Stimulated activated memory B cell treated with anti-CD40 and anti-IgM and Interleukin-4, amounts not matched to agents 10 μg/mL and 1 μg/mL and 100 μg/mL, for 72 hours (primary cell): ENCODE results near the gene PEX6.
"Not testable (repeated sequence)": the region's sequence is repeated elsewhere in the genome, so short reads cannot be mapped to it uniquely, and the experiment has no call there.

Source experiments
- ATAC-seq: fragments of 150-1000 bp; cut with Tn5 transposase; 2 replicates; pipeline ENCODE4 v1.10.0; 2021
- H3K27ac Mint-ChIP-seq: one replicate; pipeline ENCODE4 v1.8.0; 2022; ENCODE audit warnings: mild to moderate bottlenecking, mixed read lengths
- H3K27me3 Mint-ChIP-seq: one replicate; pipeline ENCODE4 v1.8.0; 2022; ENCODE audit warnings: mixed read lengths
- H3K36me3 Mint-ChIP-seq: one replicate; pipeline ENCODE4 v1.8.0; 2022; ENCODE audit warnings: mixed read lengths
- H3K4me1 Mint-ChIP-seq: one replicate; pipeline ENCODE4 v1.8.0; 2022; ENCODE audit warnings: mixed read lengths
- H3K4me3 Mint-ChIP-seq: one replicate; pipeline ENCODE4 v1.8.0; 2022; ENCODE audit warnings: mild to moderate bottlenecking, moderate library complexity, mixed read lengths
- H3K9me3 Mint-ChIP-seq: one replicate; pipeline ENCODE4 v1.8.0; 2022; ENCODE audit warnings: mixed read lengths

Gene PEX6

DNA sequence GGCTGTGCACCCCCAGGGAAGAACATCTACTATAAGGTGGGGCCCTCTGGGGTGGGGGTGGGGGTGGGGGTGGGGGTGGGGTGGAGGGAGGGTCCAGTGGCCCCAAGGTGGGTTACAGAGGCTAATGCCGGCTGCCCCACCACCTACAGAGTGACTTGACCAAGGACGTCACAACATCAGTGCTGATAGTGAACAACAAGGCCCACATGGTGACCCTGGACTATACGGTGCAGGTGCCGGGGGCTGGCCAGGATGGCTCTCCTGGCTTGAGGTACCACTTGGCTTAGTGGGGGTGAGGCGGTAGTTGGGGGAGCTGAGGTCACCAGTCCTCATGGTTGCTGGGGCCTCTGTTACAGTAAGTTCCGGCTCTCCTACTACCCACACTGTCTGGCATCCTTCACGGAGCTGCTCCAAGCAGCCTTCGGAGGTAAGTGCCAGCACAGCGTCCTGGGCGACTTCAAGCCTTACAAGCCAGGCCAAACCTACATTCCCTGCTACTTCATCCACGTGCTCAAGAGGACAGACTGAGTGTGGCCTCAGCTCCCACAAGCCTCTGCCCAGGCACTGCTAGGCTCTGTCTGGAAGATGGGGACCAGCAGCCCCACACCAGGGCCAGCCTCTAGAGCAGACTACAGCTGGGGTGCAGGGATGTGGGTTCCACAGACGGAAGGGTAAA is 15.7 kb downstream of the PEX6 start:
- Mint-ChIP-seq H3K4me1 (peaks cover 22% of the 10 kb centered on the region), H3K36me3 (peaks cover 55% of the 10 kb centered on the region), H3K4me3 (no peak overlapping the region), H3K27ac (no peak overlapping the region), H3K27me3 (no peaks in the 10 kb centered on the region), H3K9me3 (no peaks in the 10 kb centered on the region)
- no peak for ATAC-seq

DNA sequence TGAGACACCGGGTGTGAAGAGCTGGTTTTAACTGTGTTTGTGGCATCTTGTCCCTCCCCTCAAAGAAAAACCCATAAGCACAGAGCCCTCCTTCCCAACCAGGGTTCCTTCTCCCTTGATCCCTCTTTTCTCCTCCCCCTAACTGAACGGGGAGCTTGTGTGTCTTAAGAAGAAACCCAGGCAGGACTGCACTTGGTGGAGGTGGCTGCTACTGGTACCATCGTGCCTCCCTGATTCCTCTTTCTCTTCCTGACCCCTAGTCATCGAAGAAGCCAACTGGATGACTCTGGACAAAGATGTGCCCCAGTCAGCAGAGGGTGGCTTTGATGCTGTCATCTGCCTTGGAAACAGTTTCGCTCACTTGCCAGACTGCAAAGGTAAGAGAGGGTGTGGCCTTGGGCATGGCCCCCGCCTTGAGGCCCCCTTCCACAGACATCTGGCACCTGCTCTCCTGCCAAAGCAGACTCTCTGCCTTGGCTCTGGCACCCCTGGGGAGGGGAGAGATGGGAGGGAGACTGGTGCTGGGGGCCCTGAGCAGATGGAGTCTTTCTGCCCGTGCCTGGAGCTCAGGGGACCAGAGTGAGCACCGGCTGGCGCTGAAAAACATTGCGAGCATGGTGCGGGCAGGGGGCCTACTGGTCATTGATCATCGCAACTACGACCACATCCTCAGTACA is 16.3 kb downstream of the PEX6 start:
- H3K4me1 Mint-ChIP-seq = peaks cover 22% of the 10 kb centered on the region
- H3K36me3 Mint-ChIP-seq = peaks cover 48% of the 10 kb centered on the region
- H3K27me3 Mint-ChIP-seq = no peaks in the 10 kb centered on the region
- H3K9me3 Mint-ChIP-seq = no peaks in the 10 kb centered on the region
- ATAC-seq = no peak
- H3K4me3 Mint-ChIP-seq = no peak overlapping the region
- no peak overlapping the region for H3K27ac Mint-ChIP-seq

DNA sequence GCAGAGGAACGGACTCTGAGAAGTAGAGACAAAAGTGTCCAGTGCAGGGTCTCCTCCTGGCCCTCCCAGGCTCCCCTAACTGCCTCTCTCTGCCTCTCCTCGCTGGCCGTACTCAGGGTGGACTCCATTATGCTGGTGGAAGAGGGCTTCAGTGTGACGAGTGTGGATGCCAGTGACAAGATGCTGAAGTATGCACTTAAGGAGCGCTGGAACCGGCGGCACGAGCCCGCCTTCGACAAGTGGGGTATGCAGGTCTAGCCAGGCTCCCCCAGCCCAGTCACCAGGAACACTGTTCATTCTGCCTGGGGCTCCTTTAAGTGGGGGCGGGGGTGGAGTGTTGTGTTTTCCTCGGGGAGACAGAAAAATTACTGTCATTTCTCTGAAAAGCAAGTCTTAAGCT is 16.9 kb downstream of the PEX6 start:
- Mint-ChIP-seq H3K4me3 (no peak overlapping the region), H3K27me3 (no peaks in the 10 kb centered on the region)

DNA sequence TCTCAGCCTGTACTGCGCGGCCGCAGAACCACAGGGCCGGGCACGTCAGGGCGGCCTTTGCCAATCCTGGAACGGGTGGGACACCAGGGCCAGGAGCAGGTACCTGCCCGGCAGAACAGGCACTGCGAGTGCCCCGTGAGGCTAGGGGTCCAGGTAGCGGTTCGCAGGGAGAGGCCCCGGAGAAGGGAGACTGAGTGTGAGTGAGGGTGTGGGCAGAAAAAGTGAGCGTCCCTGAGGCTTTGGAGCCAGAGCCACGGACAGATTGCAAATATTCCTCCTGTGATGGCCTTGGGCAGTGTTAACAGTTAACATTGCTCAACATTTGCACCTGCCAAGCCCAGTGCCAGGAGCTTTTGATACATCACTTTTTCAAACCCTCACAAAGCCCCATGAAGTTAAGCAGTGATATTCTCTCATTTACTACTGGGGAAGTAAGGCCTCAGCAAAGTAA is 17.9 kb downstream of the PEX6 start:
- H3K27me3 Mint-ChIP-seq = no peaks in the 10 kb centered on the region
- peaks cover 22% of the 10 kb centered on the region for H3K4me1 Mint-ChIP-seq
- no peak for ATAC-seq
- no peaks in the 10 kb centered on the region for H3K9me3 Mint-ChIP-seq
- peak overlapping the region; percentile 43 for H3K27ac Mint-ChIP-seq
- peaks cover 34% of the 10 kb centered on the region for H3K36me3 Mint-ChIP-seq
- H3K4me3 Mint-ChIP-seq = peak overlapping the region; percentile 80

More for the DNA sequence above, 16.9 kb downstream of the PEX6 start:
- no peak for ATAC-seq
- H3K27ac Mint-ChIP-seq = no peak overlapping the region
- H3K36me3 Mint-ChIP-seq = peaks cover 42% of the 10 kb centered on the region
- H3K9me3 Mint-ChIP-seq = no peaks in the 10 kb centered on the region
- peaks cover 22% of the 10 kb centered on the region for H3K4me1 Mint-ChIP-seq

DNA sequence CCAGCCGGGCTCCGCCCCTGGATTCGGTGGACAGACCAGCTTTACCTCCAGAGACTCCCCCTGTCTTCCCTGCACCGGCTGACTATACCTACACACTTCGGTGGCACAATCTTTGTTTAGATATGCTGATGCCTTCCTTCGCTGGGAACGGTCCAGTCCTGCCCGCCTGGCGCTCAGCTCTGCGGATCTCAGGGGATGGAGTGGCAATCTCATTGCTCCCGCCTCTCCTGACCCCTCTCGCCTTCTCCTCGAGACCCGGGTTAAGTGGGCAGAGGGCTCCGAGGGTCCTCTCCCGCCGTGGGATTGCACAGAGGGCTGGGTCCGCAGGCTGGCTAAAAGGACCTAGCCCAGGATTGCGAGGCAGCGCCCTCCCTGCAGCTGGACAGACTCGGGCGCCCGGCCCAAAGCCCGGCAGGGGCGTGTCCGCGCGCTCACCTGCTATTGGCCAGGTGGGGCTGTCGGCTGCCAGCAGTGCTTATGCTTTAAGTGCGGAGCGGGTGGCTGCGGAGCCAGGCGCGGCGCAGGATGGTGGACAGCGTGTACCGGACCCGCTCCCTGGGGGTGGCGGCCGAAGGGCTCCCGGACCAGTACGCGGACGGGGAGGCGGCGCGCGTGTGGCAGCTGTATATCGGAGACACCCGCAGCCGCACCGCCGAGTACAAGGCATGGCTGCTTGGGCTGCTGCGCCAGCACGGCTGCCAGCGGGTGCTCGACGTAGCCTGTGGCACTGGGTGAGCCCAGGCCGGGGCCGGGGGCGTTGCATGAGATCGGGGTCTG is 18.6 kb downstream of the PEX6 start, which contains the start of gene GNMT:
TSS of gene GNMT (plus strand) at position 512 of the 777 bp plus-strand sequence. CDS start at position 526, 14 bp downstream.
- Mint-ChIP-seq H3K4me3 (peak within 1 kb of the TSS; percentile 80), H3K36me3 (peaks cover 28% of the 10 kb centered on the region), H3K9me3 (no peaks in the 10 kb centered on the region), H3K4me1 (peaks cover 22% of the 10 kb centered on the region), H3K27me3 (no peaks in the 10 kb centered on the region), H3K27ac (peak within 1 kb of the TSS; percentile 43)
- peak; percentile 73 for ATAC-seq

DNA sequence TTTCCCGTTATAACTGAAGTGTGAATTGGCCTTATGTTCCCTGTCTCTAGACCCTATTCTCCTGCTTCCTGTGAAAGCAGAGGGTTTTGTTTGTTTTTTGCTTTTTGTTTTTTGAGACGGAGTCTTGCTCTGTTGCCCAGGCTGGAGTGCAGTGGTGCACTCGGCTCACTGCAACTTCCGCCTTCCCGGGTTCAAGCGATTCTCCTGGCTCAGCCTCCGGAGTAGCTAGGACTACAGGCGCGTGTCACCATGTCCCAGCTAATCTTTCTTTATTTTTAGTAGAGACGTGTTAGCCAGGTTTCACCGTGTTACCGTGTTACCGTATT is 19.1 kb downstream of the PEX6 start:
- Mint-ChIP-seq H3K36me3 (peaks cover 24% of the 10 kb centered on the region), H3K4me1 (peaks cover 22% of the 10 kb centered on the region), H3K9me3 (no peaks in the 10 kb centered on the region), H3K27me3 (no peaks in the 10 kb centered on the region), H3K4me3 (peak overlapping the region; percentile 80), H3K27ac (peak overlapping the region; percentile 43)
- ATAC-seq = no peak

DNA sequence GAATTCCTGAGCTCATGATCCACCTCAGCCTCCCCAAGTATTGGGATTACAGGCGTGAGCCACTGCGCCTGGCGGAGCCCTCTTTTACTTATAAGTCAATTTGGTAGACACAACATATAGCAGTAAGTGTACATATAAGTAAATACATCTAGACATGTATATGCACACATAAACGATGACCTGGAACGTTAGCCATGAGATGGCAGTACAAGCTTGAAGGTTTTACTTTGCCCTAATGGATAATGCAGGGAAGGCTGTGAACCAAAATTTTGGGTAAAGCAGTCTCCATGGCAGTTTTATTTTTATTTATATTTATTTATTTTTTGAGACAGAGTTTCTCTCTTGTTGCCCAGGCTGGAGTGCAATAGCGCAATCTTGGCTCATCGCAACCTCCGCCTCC is 20.9 kb downstream of the PEX6 start:
- no peak overlapping the region for H3K27ac Mint-ChIP-seq
- H3K4me3 Mint-ChIP-seq = no peak overlapping the region
- peaks cover 22% of the 10 kb centered on the region for H3K4me1 Mint-ChIP-seq
- ATAC-seq = no peak
- H3K27me3 Mint-ChIP-seq = no peaks in the 10 kb centered on the region
- H3K9me3 Mint-ChIP-seq = no peaks in the 10 kb centered on the region
- peaks cover 12% of the 10 kb centered on the region for H3K36me3 Mint-ChIP-seq

DNA sequence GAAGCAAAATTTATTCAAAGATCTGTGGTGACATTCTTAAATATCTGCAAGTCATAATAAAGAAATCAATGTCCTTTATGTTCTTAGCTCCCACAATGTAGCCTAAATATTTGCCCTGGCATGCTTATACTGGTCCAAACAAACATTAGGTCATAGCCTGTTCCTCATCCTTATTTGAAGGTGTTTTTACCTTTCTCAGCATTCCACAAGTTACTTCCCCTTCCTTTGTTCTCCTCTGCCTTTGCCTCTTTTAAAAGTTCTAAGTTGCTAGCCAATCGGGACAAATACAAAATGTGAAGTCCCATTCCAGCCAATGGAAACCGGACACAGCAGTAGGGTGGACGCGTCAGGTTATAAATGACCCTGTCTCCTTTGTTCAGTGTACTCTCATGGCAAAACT is 24.6 kb downstream of the PEX6 start:
- H3K9me3 Mint-ChIP-seq, H3K27me3 Mint-ChIP-seq, H3K27ac Mint-ChIP-seq, H3K4me3 Mint-ChIP-seq, H3K4me1 Mint-ChIP-seq, ATAC-seq, H3K36me3 Mint-ChIP-seq: not testable (repeated sequence)

DNA sequence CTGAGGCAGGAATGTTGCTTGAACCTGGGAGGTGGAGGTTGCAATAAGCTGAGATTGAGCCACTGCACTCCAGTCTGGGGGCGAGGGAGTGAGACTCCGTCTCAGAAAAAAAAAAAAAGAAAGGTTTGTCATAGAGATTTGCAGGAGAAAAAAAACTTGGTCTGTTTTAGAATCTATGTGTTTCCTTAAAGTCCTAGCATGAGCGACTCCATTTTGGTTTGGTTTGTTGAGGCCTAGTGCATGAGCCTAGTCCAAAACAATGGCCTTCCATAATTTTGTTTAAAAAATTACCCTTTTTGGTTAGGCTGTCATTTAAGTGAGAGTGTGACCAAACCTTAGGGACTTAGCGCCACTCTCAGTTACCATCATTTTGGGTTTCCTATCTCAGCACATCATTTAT is 26.6 kb downstream of the PEX6 start:
- ATAC-seq = no peak
- peaks cover 7% of the 10 kb centered on the region for H3K36me3 Mint-ChIP-seq
- no peak overlapping the region for H3K27ac Mint-ChIP-seq
- H3K4me1 Mint-ChIP-seq = no peaks in the 10 kb centered on the region
- no peak overlapping the region for H3K4me3 Mint-ChIP-seq
- no peaks in the 10 kb centered on the region for H3K27me3 Mint-ChIP-seq
- H3K9me3 Mint-ChIP-seq = no peaks in the 10 kb centered on the region

DNA sequence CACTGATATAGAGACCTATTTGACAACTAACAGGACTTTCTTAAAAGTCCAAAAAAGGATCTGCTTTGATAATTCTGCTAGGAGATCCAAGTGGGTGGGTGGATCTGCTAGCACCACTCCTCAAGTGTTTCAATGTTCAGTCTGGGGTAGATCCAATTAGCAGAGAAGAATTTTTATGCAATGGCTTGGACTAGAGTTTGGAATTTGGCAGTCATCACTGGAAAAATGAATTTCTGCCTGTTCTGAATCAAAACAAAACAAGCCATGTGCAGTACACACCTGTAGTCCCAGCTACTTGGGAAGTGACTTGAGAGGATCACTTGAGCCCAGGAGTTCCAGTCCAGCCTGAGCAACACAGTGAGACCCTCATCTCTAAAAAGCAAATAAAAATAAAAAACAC is 31.0 kb downstream of the PEX6 start:
- no peaks in the 10 kb centered on the region for H3K9me3 Mint-ChIP-seq
- no peak for ATAC-seq

DNA sequence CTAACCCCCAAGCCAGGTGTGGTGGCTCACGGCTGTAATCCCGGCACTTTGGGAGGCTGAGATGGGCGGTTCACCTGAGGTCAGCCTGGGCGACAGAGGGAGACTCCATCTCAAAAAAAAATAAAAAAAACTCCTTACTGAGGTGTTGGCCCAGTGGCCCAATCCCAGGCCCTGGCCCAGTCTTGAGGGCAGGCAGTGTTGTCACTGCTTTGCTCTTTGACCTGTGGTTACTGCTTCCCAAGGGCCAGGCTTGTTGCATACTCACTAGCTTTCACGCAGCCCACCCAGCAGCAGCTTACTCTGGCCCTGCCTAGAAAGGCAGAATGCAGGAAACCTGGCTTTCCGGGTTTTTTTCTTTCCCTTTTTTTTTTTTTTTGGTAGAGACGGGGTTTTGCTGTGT is 36.5 kb downstream of the PEX6 start:
- peaks cover 15% of the 10 kb centered on the region for H3K4me1 Mint-ChIP-seq
- no peak overlapping the region for H3K27ac Mint-ChIP-seq
- H3K36me3 Mint-ChIP-seq = peaks cover 53% of the 10 kb centered on the region
- no peaks in the 10 kb centered on the region for H3K9me3 Mint-ChIP-seq
- H3K27me3 Mint-ChIP-seq = no peaks in the 10 kb centered on the region
- H3K4me3 Mint-ChIP-seq = no peak overlapping the region
- ATAC-seq = no peak

More for the DNA sequence above, 31.0 kb downstream of the PEX6 start:
- H3K36me3 Mint-ChIP-seq = peaks cover 15% of the 10 kb centered on the region
- no peak overlapping the region for H3K27ac Mint-ChIP-seq
- no peaks in the 10 kb centered on the region for H3K4me1 Mint-ChIP-seq
- H3K27me3 Mint-ChIP-seq = no peaks in the 10 kb centered on the region
- no peak overlapping the region for H3K4me3 Mint-ChIP-seq

DNA sequence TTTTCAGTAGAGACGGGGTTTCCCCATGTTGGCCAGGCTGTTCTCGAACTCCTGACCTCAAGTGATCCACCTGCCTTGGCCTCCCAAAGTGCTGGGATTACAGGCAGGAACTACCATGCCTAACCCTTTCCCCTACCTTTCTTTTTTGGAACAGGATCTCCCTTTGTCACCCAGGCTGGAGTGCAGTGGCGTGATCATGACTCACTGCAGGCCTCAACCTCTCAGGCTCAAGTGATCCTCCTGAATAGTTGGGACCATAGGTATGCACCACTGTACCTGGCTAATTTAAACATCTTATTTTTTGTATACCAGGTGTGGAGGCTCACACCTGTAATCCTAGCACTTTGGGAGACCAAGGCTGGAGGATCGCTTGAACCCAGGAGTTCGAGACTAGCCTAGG is 37.6 kb downstream of the PEX6 start:
- Mint-ChIP-seq H3K4me1 (peaks cover 24% of the 10 kb centered on the region), H3K27ac (peak overlapping the region; percentile 27), H3K36me3 (peaks cover 61% of the 10 kb centered on the region)
- not testable (repeated sequence) for ATAC-seq, H3K4me3 Mint-ChIP-seq, H3K9me3 Mint-ChIP-seq, H3K27me3 Mint-ChIP-seq

DNA sequence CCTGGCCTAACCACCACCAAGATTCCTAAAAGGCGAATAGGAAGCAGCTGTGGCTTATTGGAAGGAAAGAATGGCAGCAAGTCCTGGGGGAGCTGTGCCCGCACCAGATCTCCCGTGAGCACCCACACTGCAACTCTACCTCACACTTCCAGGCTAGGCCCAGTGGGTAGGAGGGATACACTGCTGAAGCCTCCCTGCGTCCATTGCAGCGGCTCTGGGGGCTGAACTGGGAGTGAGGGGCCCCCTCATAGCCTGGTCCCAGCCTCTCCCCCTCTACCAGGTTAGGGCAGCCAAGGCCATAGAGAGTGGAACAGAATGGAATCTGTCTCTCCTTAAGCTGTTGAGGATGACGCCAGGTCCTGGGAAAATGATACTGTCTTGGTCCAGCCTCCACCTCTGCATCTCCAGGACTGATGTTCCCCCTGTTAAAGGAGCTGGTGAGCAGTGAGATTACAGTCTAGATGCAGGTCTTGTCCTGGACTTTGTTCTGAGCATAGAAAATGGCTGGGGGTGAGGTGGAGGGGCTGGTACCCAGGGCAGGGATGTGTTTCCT is 38.4 kb downstream of the PEX6 start:
- H3K27me3 Mint-ChIP-seq = no peaks in the 10 kb centered on the region
- H3K4me1 Mint-ChIP-seq = peaks cover 32% of the 10 kb centered on the region
- peak overlapping the region; percentile 27 for H3K27ac Mint-ChIP-seq
- no peak overlapping the region for H3K4me3 Mint-ChIP-seq
- H3K36me3 Mint-ChIP-seq = peaks cover 61% of the 10 kb centered on the region
- no peak for ATAC-seq
- no peaks in the 10 kb centered on the region for H3K9me3 Mint-ChIP-seq

DNA sequence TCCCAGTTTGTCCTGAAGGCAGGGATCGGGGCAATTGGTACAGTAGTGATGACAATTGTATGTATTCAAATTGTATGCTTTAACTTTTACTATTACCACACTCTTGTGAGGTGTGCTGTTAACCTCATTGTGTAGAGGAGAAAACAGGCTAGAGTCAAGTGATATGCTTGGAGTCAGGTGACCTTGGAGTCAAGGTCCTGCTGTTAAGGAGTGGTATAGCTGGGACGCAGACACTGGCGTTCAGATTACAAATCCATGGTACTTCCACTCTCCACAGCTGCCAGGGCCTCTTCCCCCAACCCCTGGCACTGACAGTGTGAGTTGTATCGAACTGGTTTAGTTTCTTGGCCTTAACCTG is 39.2 kb downstream of the PEX6 start:
- Mint-ChIP-seq H3K4me1 (peaks cover 40% of the 10 kb centered on the region), H3K27ac (peak overlapping the region; percentile 5), H3K27me3 (no peaks in the 10 kb centered on the region), H3K4me3 (no peak overlapping the region), H3K36me3 (peaks cover 68% of the 10 kb centered on the region), H3K9me3 (no peaks in the 10 kb centered on the region)
- ATAC-seq = no peak

DNA sequence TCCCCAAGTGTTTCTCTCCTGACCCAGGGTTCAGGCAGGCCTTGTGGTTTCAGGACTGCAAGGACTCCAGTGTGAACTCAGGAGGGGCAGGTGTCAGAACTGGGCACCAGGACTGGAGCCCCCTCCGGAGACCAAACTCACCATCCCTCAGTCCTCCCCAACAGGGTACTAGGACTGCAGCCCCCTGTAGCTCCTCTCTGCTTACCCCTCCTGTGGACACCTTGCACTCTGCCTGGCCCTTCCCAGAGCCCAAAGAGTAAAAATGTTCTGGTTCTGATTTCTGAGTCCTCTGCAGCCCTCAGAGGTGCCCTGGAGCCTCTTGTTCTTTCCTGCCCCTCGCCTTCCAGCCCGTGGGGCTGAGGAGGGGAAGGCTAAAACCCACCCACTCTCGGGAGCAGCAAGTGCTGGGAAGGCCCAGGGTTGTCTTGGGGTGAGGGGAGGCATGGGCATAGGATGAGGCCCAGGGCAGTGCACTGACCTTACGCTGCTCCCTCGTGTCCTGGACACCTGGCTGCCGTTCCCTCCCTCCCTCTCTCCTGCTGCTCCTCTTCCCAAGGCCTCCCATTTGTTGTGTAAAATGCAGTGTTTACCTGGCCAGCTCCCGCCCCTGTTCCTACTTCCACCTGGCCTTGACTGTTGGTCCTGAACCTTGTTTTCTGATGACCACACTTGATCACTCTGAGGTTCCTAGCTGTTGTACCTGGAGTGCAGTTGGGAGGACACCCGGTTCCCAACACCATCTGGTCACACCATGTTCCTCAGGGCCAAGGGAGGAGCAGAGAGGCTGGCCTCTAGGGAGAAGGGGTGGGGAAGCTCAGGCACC is 39.8 kb downstream of the PEX6 start:
- Mint-ChIP-seq H3K9me3 (no peaks in the 10 kb centered on the region), H3K4me3 (no peak overlapping the region), H3K27me3 (no peaks in the 10 kb centered on the region), H3K4me1 (peaks cover 43% of the 10 kb centered on the region), H3K27ac (peak overlapping the region; percentile 5), H3K36me3 (peaks cover 68% of the 10 kb centered on the region)
- ATAC-seq = no peak
